GM21786 (cell line): ENCODE data around the gene ZKSCAN5.
"Not testable (repeated sequence)": the region's sequence is repeated elsewhere in the genome, so short reads cannot be mapped to it uniquely, and the experiment has no call there.

Source experiments
- ATAC-seq: cut with Tn5 transposase; IDR thresholded peaks from one replicate; pipeline ENCODE4 v1.9.1; 2021; ENCODE audit not compliant: unreplicated experiment

ZKSCAN5 gene

DNA sequence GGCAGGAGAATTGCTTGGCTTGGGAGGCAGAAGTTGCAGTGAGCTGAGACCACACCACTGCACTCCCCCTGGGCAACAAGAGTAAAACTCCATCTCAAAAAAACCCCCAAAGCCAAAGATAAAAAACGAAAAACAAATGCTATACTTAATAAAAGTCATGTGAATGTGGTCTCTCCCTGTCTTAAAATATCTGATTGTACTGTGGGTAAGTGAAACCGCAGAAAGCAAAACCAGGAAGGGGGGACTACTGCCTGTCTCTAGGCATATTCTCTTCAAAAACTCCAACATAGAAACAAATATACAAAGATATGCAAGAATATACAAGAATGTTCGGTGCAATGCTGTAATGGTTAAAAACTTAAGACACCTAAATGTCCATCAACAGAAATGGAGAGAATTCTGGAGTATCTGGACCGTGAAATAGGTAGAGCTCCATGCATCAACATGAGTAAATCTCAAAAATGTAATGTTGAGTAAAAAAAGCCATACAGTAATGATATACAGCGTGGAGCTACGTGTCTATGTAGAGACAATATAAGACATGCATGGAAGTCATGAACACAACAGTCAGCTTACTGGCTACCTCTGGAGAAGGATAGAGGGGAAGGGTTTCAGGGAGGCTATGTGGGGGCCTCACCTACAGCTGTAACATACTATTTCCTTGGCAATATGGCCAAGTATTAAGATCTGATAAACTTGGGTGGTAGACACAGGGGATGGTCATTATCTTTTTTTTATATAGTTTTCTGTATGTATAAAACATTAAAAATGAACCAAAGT lies 6.5 kb upstream of the ZKSCAN5 start:
- ATAC-seq: no peak

DNA sequence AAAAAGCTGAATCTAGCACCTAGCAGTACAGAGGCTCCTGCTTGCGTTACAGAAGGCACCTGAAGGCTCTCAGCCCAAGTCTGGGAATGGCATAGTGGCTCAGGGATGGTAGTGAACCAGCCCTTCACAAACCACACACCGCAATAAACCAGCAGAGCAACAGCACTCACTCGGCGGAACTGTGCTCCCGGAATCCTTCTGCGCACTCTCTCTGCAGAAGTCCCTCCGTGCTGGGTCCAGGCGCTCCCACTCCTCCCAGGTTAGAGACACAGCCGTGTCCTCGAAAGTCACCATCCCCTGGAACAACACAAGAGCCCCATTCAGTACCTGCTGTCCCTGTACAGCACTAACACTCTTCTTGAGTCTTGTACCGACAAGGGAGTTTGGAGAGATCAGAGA lies 5.9 kb upstream of the ZKSCAN5 start:
- ATAC-seq: no peak

DNA sequence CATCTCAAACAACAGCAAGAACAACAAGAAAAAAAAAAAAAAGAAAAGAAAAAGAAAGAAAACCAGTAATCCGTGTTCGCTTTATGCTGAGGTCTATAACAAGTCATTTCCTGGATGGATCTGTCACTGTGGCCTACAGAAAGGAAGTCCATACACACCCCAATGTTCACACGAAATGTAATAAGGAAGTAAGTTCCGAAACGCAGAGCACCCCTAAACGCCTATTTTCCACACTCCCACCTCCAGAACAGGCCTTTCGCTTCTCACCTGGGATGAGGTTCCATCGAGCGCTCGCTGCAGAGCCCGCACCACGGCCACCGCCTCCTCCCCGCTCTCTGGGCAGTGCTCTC lies 5.1 kb upstream of the ZKSCAN5 start:
- ATAC-seq: no peak

DNA sequence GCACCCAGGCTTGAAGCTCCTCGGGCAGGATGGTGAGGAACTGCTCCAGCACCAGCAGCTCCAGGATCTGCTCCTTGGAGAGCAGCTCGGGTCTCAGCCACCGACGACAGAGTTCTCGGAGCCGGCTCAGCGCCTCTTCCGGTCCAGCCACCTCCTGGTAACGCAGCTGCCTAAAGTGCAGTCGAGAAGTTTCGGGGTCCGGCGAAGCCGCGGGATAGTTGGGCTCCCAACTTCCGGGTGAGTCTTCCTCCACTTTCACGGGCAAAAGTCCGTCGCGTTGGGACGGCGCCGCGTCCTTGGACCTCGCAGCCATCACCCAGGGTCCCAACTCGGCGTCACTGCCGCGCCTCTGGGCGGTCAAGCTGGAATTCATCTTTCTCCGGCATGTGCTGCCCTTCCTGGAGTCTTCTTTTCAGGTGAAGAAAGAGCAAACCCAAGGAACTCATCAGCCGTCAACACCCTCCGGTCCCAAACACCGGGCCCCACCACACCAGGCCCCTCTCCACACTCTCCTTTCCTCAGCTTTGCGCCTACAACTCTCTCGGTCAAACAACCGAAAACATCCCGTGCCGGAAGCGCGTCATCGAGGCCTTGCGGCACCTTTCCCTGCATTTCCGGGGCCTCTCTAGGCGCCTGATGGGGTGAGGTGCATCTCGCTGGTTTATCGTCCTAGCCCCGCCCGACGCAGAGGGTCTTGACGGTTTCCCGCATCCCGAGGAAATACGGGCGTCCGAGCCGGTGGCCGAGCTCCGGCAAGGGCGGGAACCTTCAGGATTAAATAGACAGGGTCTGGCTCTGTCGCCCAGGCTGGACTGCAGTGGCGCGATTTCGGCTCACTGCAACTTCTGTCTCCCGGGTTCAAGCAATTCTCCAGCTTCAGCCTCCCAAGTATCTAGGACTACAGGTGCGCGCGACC lies 4.5 kb upstream of the ZKSCAN5 start, which contains the start of gene ZNF394:
ZNF394 (minus strand) TSS at position 561 of the 916 bp plus-strand sequence; CDS start at position 373, 188 bp downstream.
- peak; percentile 38 for ATAC-seq

DNA sequence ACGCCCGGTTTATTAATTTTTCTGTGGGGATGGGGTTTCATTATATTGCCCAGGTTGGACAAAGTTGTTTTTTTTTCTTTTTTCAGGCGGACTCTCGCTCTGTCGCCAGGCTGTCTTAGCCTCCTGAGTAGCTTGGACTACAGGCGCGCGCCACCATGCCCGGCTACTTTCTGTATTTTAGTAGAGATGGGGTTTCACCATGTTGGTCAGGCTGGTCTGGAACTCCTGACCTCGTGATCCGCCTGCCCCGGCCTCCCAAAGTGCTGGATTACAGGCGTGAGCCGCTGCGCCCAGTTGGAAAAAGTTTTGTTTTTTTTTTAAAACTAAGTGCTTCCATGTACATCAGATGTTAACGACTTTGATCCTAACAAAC lies 3.8 kb upstream of the ZKSCAN5 start:
- no peak for ATAC-seq

DNA sequence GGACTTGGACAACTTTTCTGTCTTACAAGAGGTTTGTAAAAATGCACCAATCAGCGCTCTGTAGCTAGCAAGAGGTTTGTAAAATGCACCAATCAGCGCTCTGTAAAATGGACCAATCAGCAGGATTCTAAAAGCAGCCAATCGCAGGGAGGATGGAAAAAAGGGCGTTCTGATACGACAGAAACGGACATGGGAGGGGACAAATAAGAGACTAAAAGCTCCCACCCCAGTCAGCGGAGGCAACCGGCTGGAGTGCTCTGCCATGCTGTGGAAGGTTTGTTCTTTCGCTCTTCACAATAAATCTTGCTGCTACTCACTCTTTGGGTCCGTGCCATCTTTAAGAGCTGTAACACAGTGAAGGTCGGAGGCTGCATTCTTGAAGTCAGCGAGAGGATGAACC lies 3.2 kb upstream of the ZKSCAN5 start:
- not testable (repeated sequence) for ATAC-seq

DNA sequence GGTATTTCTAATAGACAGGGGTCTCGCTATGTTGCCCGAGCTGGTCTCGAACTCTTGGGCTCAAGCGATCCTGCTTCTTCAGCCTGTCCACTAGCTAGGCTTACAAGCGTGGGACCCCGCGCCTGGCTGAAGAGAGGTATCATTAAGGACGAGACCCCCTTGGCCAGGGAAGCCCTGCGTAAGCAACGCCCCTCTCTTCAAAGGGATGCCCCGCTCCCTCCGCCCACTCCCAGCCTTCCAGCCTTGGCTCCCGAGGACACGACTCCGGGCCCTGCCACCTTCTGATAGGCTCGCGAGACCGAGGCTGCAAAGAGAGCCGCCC lies 220 bp upstream of the ZKSCAN5 start:
- no peak for ATAC-seq

DNA sequence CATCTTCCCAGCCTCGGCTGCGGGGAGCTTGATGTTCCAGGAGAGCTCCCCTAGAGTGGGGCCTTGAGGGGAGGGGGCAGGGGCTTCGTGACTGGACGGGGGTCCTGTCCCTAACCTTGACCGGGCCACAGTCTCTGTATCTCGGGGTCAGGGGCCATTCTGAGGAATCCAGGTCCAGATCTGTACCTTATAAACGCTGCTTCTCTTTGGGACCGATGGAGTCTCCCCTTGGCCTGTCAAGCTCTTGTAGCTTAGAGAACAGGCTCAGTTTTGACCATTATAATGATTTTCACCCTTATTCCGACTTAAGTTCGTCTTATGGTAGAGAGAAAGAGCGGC lies 831 bp downstream of the ZKSCAN5 start:
- ATAC-seq: peak; percentile 2

DNA sequence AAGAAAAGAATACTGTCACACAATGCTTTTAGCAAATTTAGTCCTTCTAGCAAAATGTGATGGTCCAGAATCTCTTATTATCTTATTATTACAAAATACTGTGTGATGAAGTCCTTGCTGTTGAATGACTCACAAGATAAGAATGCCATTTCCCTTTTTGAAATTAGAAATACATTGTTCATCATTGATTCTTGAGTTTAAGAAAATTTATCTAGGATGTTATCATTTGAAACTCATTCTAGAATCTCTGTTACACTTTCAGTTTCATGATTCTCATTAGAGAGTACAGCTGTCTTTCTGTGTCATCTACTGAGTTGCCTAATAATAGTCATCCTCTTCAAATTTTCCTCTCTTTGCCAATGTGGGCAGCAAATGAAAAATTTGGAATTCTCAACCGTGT lies 9.6 kb downstream of the ZKSCAN5 start:
- no peak for ATAC-seq

DNA sequence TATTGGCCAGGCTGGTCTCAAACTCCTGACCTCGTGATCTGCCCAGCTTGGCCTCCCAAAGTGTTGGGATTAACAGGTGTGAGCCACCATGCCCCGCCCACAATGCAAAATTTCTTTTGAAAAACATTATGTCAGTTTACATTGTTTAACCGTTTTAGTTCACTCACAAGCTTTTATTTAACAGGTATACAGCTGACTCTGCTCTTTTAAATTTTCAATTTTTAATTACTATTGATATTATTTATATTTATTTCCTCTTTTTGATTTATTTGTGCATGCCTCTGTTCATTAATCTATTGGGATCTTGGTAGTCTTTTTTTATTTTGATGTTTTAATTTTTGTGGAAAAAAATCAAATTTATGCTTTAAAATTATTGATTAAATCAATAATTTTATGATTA lies 16.9 kb downstream of the ZKSCAN5 start:
- no peak for ATAC-seq

DNA sequence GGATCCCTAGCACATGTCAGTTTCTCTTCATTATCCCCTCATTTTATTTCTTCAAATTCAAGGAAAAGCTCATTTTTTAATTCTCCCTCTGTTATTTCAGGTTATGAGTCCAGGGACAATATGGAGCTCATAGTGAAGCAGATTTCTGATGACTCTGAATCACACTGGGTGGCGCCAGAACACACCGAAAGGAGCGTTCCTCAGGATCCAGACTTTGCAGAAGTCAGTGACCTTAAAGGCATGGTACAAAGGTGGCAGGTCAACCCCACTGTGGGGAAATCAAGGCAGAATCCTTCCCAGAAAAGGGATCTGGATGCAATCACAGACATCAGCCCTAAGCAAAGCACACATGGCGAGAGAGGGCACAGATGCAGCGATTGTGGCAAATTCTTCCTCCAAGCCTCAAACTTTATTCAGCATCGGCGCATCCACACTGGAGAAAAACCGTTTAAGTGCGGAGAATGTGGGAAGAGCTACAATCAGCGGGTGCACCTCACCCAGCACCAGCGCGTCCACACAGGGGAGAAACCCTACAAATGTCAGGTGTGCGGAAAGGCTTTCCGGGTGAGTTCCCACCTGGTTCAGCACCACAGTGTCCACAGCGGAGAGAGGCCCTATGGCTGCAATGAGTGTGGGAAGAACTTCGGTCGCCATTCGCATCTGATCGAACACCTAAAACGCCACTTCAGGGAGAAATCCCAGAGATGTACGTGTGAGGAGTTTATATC lies 21.4 kb downstream of the ZKSCAN5 start:
- ATAC-seq: no peak

DNA sequence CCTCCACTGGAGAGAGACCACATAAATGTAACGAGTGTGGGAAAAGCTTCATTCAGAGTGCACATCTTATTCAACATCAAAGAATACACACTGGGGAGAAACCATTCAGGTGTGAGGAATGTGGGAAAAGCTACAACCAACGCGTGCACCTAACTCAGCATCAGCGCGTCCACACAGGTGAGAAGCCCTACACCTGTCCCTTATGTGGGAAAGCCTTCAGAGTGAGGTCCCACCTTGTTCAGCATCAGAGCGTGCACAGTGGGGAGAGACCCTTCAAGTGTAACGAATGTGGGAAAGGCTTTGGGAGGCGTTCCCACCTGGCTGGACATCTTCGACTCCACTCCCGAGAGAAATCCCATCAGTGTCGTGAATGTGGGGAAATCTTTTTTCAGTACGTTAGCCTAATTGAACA lies 26.9 kb downstream of the ZKSCAN5 start:
- no peak for ATAC-seq

DNA sequence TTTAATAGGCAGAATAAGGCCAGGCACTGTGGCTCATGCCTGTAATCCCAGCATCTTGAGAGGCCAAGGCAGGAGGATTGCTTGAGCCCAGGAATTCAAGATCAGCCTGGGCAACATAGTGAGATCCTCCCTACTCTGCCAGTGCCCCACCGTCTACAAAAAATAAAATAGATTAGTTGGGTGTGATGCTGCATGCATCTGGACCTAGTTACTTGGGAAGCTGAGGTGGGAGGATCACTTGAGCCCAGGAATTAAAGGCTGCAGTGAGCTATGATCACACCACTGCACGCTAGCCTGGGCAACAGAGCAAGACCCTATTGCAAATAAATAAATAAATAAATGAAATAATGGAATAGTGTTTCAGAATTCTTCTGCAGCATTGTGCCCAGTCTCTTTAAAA lies 31.2 kb downstream of the ZKSCAN5 start:
- no peak for ATAC-seq

DNA sequence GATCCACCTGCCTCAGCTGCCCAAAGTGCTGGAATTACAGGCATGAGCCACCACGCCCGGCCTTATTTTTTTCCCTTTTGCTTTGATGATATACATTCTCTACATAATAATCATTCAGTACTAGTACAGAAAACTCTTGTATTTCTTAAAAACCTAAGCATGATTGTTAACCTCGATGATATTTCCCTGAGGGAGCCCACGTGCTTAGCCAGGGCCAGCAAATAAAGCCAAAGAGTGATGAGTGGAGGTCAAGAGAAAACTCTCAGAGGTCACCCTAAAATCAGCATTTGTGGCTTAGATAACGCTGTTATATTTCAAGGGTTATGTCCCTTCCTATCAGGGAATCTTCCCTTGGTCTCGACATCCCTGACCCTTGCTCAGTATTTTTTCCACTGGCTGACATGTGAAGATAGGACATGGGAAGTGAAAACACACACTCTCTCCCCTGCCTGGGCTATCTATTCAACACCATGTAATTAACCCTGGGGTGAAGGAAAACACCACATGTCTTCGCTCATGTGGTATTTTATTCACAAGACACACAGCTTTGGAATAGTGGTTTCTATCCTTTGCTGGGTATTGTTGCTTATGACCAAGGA lies 34.9 kb downstream of the ZKSCAN5 start:
- no peak for ATAC-seq

DNA sequence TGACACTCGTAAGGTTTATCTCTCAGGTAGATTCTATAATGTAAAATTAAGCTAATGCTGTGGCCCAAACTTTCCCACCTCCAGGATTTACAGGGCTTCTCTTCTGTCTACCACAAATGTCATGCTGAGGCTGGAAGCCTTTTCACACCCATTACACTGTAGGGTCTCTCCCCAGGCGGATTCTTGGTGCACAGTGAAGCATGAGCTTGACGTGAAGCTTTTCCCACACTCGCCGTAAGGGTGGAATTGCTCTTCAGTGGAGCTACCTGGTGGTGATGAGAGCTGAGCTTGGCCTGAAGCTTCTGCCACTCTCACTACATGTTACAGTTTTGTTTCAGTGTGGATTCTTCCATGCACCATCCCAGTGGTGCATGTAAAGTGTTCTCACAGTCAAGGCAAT lies 36.1 kb downstream of the ZKSCAN5 start:
- no peak for ATAC-seq

DNA sequence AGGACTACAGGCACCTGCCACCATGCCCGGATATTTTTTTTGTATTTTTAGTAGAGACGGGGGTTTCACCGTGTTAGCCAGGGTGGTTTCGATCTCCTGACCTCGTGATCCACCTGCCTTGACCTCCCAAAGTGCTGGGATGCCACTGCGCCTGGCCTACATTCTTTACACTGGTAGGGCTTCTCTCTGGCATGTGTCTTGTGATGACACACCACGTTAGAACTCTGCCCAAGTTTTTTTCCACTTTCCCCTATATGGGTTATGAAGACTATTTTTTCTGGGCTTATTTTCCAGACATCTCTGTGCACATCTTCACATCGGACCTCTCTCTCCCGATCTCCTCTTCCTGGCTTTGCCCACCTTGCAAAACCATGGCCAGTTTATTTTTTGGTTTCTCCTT lies 36.8 kb downstream of the ZKSCAN5 start:
- no peak for ATAC-seq

DNA sequence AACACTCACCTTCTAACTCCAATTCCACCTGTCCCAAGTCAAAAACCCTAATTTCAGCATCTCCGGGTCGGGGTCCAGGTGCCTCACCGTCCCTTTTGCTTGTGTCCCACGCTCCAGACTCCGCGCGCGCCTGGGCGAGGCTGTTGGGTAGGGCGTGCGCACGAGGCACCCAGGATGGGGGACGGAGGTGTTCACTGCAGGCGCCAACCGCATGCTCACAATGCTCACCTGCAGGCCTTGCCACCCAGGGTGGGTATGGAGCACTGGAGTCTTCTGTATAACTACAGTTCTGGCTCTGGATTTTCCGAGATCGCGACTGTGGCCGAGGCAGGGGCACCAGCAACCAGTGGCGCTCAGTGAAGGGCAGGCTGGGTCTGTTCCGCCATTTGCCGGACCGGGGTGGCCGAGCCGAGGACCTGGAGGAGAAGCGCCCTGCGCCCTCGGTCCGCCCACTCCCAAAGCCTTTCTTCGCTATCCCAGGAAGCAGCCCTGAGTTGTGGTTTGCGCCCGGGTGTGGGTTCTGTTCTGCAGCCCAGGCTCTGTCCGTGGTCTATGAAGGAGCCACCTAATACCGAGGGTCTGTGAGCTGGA lies 38.7 kb downstream of the ZKSCAN5 start:
- ATAC-seq: no peak

DNA sequence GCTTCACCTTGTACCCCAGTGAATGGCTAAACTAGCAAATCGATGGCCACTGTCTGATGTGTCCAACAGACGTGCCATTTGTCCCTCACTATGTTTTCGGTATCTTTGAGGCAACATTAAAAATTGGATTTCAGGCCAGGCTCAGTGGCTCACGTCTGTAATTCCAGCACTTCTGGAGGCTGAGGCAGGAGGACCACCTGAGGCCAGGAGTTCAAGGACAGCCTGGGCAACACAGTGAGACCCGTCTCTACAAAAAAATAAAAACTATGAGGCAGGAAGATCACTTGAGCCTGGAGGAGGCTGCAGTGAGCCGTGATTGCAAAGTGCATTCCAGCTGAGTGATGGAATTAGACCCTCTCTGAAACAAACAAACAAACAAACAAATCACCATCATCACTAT lies 39.5 kb downstream of the ZKSCAN5 start:
- ATAC-seq: no peak

DNA sequence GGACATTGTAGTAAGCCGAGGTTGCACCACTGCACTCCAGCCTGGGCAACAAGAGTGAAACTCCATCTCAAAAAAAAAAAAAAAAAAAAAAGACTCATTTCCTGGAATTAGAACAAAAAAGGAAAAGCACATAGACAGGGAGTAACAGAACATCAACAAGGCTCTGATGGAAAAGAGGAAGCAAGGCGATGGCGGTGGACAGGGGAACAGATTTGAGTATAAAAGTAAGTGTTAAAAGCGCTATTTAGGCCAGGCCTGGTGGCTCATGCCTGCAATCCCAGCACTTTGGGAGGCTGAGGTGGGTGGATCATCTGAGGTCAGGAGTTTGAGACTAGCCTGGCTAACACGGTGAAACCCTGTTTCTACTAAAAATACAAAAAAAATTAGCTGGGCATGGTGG lies 40.8 kb downstream of the ZKSCAN5 start:
- ATAC-seq: not testable (repeated sequence)

DNA sequence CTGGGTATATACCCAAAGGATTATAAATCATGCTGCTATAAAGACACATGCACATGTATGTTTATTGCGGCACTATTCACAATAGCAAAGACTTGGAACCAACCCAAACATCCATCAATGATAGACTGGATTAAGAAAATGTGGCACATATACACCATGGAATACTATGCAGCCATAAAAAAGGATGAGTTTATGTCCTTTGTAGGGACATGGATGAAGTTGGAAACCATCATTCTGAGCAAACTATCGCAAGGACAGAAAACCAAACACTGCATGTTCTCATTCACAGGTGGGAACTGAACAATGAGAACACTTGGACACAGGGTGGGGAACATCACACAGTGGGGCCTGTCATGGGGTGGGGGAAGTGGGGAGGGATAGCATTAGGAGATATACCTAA lies 45.1 kb downstream of the ZKSCAN5 start:
- not testable (repeated sequence) for ATAC-seq

DNA sequence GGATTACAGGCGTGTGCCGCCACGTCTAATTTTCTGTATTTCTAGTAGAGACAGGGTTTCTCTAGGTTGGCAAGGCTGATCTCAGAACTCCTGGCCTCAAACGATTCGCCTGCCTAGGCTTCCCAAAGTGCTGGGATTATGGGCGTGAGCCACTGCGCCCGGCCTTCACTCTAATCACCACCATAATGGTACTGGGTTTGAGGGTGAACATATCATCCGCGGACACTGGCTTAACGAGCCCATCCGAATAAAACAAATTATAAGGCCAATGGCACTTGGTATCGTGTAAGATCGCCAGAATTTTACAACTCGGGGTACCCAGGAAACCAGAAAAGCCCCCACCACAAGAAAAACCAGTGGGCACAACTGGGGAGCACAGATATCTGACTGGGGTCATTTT lies 46.9 kb downstream of the ZKSCAN5 start:
- ATAC-seq: no peak
